GM19023 (cell line): ENCODE measurements around the gene C14orf180.

Source experiments
- ATAC-seq: cut with Tn5 transposase; IDR thresholded peaks from one replicate; pipeline ENCODE4 v1.9.1; 2021; ENCODE audit warnings: mild to moderate bottlenecking, moderate library complexity; ENCODE audit not compliant: unreplicated experiment

The C14orf180 gene

DNA sequence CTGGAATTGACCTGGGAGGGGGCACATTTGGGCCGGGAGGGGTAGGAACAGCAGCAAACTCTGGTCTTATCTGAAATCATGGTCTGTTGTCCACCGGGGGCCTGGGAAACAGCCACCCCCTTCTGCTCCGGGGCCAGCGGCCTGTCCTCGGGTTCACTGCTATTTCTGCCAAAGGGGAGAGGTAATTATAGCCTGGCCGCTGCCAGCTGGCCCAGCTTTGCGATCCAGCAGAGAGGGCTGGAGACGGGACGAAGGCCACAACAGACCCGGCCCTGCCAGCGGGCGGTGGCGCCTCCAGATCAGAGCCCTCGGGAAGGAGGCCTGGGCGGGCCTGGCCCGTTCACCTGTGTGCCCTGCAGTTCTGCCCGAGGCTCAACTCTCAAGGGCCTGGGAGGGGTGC lies at the start of gene C14orf180:
C14orf180 (plus strand) TSS at position 258 of the 400 bp plus-strand sequence. CDS start 6,667 bp downstream, outside the sequence.
- no peak for ATAC-seq

DNA sequence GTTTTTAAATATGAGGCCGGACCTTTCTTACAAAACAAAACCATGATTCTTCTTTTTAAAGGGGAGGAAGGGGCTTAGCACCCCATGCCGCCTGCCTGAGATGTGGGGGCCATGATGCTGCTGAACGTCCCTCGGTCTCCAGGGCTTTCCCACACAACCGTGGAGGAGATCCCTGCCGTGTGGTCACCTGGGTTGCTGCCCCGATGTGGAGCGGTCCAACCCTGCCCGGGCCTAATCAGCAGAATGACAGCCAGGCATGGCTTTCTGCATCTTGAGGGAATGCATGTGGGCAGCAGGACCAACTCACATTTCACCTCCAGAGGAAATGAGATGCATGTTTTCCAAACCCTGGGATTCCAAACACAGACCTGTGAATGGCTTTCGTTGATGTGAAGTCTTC lies 48.9 kb upstream of the C14orf180 start:
- ATAC-seq, result no peak

DNA sequence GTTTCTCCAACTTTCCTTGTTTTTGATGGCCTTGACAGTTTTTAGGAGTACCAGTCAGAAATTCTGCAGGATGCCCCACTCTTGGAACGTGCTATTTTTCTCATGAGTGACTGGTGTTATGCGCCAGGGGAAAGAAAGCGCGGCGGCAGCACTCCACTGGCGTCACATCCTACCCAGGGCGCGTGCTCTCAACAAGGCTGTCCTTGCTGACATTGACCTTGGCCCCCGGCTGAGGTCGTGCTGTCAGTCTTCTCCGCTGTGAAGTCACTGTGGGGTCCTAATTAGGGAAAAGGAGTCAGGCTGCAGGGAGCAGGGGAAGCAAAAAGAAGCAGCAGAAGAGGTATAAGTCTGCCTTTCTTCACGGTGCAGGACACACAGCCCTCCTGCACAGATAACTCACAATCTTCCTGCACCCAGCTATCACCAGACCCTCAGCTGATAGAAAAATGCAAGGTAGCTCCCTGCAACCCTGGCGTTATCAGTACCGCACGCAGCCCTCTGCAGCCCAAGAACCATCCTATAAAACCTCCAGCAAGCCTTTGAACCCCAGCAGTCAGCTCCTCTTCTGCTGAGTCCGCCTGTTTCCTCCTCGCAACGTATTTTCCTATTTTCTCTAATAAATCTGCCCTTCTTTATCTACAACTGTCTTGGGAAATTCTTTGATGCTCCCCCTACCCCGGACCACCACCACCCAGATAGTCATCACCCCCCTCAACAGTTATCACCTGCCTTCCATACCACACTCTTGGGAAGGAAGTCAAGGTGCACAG lies 48.0 kb upstream of the C14orf180 start:
- ATAC-seq, result no peak

DNA sequence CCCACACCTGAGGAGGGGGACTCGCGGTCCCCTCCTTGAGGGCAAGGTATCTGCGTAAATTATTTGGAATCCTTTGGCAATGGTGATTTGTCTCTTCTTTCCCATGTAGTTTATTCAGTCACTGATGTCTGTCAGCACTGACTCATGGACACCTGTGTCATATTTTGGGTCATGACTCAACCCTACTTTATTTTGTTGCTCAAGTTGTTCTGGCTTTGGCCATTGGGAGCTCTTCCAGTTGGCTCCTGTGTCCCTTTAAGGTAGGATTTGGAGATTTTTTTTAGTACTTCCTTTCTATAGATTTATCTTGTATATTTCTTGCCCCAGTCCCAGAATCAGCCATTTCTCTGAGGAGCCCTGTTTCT lies 47.4 kb upstream of the C14orf180 start:
- no peak for ATAC-seq

DNA sequence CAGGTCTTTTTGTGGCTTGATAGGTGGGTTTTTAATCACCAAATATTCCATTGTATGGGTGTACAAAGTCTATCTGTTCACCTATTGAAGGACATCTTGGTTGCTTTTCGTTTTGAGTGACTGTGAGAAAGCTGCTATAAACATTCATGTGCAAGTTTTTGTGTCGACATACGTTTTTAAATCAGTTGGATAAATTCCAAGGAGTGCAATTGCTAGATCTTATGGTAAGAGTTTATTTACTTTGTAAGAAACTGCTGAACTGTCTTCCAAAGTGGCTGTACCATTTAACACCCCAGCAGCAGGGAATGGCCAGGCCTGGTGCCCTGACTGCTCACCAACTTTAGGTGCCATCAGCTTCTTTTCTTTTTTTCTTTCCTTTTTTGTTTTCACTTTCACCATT lies 45.5 kb upstream of the C14orf180 start:
- ATAC-seq, result no peak

DNA sequence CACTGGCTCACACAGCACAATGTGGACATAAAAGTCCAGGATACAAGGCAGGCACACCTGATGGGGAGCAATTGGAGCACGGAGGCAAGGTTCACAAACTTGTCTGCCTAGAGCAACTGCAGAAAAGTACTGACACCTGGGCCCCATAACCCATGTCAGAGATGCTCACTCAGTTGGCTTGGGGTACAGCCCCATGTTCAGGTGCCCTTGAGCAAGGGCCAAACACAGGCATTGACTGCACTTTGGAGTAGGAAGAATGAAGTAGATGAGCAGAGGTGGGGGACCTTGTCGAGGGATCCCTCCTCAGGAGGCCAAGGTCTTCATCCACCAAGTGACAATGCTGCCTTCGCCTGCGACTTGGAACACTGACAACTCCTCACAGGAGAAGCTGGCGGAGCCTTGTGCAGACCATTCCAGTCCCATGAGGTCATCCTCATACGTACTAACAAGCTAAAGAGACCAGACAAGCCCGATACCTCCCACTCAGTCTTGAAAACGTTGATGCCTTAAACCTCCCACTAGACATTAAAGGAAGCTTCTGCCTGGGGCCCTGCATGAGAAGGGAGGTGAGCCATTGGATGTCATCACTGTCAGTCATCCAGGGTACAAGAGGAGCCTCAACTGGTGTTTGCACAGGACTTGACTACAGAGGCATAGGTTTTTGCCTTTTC lies 42.5 kb upstream of the C14orf180 start:
- ATAC-seq, result no peak

DNA sequence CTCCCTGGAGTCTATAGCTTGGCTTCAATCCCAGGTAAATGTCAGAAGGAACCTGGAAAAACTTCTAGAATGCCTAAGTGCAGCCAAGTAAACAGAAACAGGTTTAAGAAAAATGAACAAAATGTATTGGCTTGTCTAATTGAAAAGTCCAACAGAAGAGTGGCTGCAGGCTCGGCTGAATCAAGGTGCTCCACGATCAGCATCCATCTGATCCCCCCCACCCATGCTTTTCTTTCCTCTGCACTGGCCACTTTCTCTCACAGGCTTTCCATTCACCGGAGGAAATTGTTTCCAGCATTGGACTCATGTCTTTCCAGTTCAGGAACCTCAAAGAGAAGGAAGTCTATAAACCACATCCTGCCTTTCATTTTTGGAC lies 42.0 kb upstream of the C14orf180 start:
- no peak for ATAC-seq

DNA sequence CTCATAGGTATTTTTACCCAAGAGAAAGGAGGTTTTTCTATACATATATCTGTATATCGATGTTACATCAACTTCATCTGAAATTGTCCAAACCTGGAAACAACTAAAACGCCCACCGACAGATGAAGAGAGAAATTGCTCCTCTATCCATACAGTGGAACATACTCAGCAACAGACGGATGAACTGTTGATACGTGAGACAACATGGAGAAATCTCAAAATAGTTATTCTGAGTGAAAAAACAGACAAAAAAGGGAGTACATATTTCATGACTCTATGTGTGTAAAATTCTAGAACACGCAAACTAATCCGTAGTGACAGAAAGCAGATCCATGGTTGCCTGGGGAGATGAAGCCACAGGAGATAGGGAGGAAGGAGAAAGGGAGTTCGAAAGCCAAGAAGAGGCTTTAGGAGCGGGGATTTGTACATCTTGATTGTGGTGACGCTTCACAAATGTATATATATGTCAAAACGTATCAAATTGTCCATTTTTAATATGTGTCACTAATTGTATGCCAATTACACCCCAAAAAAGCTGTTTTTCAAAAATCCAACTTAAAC lies 37.6 kb upstream of the C14orf180 start:
- ATAC-seq, result no peak

DNA sequence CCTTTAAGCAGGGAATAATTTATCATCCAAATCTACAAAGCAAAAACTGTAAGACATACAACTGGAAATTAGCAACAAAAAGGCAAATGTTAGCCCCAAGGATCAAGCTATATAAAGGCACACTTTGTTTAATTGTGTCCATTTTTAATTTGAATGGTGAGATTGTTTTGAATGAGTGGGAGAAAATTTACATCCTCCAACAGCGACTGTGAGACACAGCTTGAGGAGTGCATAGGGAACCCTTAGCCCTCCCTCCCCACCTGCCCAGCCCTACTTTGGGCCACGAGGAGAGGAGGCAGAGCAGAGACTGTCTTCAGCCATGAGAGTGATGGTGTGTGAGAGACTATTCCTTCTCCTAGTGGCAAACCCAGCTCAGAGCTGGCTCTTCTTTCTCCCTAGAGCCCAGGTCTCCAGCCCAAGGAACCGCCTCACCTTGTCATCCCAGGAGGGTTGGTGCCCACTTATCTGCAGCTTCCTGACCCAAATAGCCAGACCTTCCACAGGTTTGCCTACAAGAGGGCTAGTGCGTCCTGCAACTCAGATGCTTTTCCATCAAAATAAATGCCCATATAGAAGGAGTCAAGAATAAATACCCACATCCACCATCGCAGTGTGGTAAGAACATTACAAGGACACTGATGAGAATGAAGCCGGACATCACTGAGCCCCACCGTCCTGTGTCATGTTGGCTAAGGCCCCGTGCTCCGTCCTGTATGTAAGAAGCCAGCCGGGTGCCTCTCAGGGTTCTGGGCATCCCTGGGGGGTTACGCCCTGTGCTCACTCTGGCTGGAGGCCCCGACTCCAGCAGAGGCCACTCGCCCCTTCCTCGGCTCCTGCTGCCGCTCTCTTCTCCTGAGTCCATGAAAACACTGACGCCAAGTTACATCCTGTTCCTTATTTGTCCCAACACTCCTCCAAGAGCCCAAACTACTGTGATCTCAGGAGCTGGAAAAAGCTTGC lies 36.4 kb upstream of the C14orf180 start:
- ATAC-seq, result no peak

DNA sequence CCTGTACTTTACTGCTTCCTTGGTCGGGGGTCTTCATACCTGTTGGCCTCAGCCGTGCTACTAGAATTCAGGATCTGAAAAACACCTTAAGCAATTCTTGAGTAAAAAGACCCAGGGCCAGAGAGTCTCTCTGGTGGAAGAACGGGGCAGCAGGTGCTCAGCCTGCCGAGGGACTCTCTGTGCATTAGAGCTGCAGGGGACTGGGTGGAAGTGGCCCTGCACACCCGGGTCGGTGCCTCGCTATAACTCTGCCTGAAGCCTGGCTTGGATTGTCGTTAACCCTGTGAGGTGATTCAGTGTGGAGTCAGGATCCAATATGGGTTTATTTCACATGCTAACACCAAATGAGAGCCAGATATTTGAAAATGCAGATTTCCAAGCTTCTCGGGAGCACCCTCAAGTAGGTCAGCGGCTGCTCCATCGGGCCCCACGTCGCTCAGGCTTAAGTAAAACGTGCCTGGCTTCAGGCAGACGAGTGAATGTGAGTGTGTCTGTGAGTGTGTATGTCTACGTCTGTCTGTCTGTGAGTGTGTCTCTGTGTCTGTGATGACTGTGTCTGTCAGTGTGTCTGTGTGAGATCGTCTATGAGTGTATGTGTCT lies 35.1 kb upstream of the C14orf180 start:
- ATAC-seq, result no peak

DNA sequence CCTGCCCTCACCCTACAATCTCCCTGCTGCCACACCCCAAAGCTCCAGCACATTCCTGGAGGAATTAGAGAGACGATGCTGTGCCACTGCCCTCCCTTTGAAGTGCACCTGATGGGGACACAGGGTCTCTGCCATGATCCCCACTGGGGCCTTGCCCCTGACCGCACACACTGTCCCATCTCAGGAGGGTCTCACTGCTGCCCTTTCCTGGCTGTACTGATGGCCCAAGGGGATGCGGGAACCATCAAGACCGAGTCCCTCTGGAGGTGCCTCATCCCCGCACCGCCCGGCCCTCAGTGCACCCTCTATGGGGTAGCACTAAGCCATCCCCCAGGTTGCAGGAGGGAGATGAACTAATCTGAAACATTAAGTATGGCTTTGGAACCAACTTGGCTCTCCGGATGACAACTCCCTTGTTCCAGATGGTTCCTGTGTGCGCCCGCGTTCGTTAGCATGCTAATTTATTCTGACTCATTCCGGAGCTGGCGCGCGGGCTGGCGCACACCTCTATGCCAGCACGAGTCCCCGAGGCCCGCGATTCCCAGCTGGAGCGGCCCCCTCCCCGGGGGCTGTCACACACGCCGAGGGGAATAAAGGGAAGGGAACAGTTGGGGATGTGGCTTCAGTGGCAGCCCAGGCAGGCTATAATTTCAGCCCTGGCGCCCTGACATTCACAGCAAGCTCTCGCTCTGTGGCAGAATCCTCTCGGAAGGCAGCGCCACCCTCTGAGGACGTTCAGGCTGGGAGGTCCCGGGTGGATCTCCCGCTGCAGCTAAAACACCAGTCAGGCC lies 34.2 kb upstream of the C14orf180 start:
- ATAC-seq, result no peak

DNA sequence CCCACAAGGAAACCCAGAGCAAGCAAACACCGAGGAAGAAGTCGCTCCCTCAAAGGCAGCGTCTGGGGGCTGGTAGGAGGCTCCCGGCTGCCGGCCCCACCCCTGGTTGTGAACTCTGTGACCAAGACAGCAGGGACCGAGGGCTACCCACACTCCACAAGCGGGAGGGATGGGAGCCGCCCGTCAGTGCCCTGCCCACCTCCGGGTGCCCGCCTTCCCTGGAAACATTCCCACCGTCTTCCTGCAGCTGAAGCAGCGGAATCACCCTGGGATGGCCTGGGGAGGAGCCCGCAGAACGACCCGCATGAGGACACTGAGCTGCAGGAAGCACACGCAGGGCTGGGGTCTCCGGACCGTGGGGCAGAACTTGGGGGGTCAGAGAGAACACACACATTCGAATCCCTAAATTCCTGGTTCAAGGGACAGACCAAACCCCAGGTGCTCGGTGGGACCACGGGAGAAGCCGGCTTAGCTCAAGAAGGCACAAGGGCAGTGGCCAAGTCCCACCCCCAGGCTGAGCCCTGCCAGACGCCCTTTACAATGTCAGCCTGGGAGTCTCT lies 33.5 kb upstream of the C14orf180 start:
- ATAC-seq, result no peak

DNA sequence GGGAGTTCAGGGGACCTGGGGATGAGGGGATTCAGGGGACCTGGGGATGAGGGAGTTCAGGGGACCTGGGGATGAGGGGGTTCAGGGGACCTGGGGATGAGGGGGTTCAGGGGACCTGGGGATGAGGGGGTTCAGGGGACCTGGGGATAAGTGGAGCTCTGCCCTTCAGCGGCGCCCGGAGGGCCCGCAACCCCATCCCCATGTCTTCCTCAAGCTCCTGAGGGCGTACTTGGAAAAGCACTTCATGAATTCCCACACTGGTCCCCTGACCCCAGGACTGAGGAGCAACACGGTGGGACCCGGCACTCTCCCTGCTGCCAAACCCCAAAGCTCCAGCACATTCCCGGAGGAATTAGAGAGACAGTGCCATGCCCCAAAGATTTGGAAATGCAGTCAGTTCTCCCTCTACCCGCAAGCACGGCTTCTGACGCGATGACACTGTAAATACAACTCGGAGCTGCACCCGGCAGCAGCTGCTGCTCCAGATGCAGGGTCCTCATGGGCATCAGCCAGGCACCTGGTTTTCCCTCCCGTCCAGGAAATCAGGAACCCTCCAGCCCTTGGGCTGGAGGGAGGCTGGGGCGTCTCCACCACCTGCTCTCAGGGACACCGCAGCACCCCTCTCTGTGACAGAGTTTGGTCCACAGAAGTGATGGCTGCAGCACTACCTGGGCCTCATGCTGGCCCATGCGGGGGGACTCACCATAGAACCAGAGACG lies 32.8 kb upstream of the C14orf180 start:
- ATAC-seq, result no peak

DNA sequence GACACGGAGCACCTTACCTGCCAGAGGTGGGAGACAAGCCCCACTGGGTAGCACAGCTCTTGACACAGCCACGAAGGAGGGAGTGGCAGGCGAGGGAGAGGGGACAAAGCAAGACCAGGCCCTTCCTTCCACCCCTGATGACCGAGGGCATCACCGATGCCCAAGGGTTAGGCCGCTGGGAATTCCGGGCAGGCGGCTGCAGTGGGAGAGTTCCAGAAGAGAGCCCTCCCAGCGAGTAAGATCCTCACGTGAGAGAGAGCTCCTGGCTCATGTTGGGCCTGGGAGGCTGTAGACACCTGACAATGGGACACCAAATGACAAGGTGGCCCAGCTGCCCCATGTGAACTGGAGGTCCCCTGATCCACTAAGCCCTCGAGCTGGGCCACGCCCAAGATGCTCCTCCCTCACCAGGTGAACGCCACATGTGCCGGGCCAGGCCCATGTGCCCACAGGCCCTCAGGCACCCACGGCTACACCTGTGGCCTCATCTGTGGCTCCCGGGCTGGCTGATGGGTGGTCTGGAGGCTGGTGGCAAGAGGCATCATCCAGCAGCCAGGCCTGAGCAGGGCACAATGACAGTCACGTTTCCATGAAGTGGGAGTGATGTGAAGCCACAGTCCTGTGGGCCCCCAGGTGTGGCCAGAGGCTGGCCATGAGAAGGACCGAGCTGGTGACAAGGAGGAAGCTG lies 32.1 kb upstream of the C14orf180 start:
- ATAC-seq, result no peak

DNA sequence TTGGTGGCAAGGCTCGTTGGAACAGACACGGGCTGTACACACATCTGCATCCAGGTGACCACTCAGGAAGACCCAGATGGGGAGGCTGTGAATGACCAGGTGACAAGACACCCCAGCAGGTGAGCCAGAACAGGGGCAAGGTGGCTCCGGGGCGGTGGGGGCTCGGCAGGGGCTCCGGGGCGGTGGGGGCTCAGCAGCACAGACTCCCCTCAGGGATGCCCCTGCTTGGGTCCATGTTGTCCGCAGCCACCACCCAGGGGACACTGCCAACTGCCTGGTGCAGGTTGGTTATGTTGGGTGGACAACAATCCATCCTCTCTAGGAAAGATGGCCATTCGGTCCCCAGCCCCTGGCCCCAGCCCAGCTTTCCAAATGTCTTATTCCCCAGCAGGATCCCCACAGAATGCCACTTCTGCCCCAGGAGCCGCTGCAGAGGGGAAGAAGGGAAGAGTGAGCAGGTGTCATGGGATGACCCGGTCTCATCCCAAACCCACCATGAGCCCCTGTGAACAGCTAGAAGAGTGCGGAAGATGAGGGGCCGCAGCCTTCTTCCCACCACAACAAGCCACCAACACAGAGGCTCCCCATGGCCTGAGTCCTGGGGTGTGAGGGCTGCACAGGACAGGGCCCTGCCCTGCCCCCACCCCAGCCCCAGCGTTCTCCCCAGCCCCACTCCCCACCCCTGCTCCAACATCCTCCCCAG lies 31.4 kb upstream of the C14orf180 start:
- ATAC-seq, result no peak

DNA sequence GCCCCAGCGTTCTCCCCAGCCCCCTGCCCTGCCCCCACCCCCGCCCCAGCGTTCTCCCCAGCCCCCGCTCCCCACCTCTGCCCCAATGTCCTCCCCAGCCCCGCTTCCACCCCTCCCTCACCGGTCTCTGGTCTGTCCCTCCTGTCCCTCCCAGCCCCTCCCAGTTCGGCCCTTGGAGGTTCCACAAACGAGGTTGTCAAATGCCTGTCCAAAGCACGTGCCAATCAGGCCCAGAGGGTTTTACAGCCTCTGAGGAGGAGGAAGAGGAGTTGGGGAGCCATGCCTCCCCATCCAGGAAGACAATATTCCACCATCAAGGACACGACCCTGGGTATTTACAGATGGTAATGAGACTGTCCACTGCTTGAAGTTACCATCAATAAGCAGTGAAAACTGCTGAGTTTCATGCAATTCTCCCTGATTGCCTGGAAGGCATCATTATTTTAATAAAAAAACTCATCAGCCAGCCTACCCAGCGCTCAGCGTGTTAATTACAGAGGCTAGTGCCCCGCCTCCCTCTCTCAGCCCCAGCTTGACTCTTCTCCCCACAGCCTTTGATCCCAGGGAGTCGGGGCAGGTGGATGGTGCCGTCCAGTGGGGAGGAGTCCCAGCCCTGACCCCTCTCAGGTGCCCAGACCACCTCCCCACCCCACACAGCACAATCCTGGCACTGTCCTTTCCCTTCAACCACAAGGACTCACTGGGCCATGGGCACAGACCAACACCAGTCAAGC lies 30.6 kb upstream of the C14orf180 start:
- ATAC-seq, result no peak
